HG02981 (cell line): ENCODE data around the gene PDE4B.
A peak's percentile ranks its signal among the peaks of the same experiment; 100 is the strongest.

Experiments
- ATAC-seq: cut with Tn5 transposase; IDR thresholded peaks from one replicate; pipeline ENCODE4 v1.9.1; 2021; ENCODE audit warnings: mild to moderate bottlenecking, moderate library complexity; ENCODE audit not compliant: unreplicated experiment

Gene PDE4B

GRCh38 chr1:66275601-66276023 is 482.9 kb downstream of the PDE4B start:
- no peak for ATAC-seq

DNA sequence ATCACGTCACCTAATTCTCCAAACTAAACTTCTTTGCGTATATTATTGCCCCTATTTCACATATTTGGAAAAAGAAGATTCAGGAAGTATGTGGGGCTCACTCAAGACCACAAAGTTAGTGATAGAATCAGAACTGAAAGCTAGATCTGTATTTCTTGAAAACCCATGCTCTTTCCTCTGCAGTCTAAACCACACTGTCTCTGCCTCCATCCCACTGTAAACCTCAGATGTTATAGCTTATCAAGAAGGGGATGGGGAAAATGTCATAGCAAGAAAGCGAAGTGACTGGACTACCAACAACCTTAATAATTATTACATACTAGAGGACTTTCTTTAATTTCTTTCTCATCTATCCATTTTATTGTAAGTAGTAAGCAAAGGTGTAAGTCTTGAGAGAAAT is 483.5 kb downstream of the PDE4B start:
- ATAC-seq: peak; percentile 78

- ATAC-seq: no peak
Measured at GRCh38 chr1:66278260-66279021, 485.7 kb downstream of the PDE4B start.

GRCh38 chr1:66281808-66282207 is 489.1 kb downstream of the PDE4B start:
- ATAC-seq: no peak

GRCh38 chr1:66282343-66282852 is 489.7 kb downstream of the PDE4B start:
- ATAC-seq: peak; percentile 85

GRCh38 chr1:66282891-66283621 is 490.4 kb downstream of the PDE4B start:
- no peak for ATAC-seq

DNA sequence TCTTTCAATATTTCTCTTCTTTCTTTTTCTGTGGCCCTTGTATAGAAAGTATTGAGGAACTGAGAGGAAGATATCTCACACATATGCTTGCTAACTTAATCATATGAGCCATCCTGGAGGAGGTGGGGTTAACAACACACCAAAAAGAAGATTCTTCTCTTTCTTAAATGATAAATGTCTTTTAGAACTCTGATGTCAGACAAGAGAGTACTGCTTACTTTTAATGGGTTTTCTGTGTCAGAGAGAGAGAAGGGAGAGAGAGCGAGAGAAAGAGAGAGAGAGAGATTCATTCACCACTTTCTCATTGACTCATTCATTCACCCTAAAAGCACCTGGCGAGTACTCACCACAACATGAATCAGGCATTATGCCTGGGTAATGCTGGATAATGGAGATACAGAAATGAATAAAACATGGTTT is 490.9 kb downstream of the PDE4B start:
- ATAC-seq: peak; percentile 56

- no peak for ATAC-seq
Measured at GRCh38 chr1:66284746-66285145, 492.1 kb downstream of the PDE4B start.

DNA sequence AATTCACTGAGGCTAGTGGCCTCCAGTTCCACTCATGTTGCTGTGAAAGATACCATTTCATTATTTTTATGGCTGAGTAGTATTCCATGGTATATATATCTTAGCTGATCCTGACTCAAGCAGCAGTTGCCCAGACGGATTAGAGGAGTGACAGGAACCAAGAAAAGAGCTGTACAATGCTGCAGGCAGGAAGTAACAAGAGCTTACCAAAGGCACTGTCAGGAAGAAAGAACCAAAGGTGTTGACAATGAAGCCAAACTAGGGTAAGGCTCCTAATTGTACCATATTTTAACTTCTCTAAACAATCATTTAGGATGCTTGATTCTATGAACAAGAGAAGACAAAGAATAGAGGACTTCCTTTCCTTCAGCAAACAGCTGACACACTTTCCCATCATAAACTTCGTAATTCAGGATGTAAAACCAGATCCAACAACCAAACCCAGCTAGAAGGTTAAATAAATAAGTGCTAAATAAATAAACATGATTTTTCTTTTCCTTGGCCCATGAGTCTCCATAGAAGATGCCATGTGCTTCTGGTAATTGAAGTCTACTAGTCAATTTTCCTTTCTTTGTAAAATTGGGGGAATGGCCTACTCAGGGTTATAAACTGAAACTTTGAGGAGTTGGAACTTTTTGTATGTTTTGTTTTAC is 493.0 kb downstream of the PDE4B start:
- ATAC-seq: no peak

DNA sequence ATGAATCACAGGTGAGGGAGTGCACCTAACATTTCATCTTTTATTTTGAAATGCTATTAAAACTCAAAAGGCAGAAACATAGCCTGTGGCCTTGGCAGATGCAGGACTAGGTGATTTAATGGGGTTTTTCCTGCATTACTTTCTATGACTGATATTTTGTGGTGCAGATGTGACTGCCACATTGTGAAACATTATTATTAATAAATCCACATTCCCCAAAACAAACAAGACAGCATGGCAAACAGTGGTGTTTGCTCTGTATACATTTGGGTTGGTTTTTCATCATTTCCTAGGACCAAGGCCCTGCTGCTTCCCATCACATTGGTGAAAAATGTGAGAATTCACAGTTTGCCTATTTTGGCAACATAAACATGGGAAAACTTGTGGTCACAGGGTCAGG is 493.6 kb downstream of the PDE4B start:
- no peak for ATAC-seq

- no peak for ATAC-seq
Measured at GRCh38 chr1:66288048-66288447, 495.4 kb downstream of the PDE4B start.

DNA sequence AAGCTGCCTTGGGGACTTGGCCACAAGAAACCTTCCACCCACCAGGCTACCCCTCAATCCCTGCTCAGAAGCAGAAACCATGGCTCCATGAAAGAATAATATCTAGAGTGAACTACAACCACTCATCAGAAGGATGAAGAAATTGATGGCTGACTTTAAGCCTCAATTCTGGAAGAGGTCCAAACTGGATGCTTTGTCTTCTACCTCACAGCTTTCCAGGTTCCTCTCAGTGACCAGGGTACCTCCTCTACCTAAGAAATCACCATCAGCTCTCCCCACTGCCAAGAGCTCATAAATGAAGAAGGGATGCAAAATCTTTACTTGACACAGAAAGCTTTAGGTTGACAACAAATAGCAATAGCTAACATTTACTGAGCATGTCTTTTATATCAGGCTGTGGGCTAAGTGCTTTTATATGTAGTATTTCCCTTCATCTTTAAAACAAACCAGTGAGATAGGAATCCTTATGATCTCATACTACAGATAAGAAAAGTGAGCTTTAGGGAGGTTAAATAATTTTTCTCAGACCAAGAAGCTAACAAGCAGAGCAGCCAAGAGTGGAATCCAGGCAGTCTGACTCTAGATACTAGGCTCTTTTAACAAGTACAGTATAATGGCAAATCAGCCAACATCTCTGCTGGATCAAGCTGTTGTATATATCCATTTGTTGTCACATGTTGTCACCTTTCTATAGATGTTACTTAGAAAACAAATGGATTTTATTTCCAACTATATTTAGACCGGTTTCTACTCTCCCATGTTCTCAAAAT is 498.3 kb downstream of the PDE4B start:
- ATAC-seq: no peak

GRCh38 chr1:66291531-66291864 is 498.8 kb downstream of the PDE4B start:
- no peak for ATAC-seq

DNA sequence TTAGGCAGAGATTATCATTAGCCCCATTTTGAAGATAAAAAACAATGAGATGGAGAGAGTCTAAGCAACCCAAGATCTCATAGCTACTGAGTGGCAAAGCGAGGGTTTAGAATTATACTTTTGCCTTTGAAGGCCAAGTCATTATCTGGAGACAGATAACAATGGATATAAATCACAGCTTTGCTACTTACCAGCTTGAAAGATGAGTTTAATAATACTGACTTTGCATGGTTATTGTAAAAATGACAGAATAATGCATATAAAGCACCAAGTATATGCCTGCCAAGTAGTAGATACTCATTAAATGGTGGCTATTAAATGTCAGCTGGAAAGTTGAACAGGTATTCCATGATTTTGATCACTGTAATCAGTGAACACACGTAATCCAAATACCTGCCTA is 499.6 kb downstream of the PDE4B start:
- no peak for ATAC-seq

DNA sequence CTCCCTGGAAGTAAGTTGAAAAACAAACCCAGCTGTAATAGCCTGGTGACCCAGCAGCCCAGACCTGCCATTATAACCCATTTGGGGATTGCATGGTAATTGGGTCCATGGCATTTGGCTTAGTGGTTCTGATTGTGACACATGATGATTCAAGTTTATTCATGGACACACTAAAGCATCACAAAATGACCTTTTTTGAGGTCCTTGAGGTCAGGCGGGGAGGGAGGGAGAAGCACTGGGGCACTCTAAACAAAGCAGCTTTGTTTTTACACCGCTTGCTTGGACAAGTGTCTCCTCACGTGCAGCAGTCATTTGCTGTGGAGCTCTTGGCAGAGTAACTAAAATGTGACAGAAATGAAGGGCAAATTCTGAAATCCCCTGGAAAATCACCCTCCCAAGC is 500.2 kb downstream of the PDE4B start:
- no peak for ATAC-seq

DNA sequence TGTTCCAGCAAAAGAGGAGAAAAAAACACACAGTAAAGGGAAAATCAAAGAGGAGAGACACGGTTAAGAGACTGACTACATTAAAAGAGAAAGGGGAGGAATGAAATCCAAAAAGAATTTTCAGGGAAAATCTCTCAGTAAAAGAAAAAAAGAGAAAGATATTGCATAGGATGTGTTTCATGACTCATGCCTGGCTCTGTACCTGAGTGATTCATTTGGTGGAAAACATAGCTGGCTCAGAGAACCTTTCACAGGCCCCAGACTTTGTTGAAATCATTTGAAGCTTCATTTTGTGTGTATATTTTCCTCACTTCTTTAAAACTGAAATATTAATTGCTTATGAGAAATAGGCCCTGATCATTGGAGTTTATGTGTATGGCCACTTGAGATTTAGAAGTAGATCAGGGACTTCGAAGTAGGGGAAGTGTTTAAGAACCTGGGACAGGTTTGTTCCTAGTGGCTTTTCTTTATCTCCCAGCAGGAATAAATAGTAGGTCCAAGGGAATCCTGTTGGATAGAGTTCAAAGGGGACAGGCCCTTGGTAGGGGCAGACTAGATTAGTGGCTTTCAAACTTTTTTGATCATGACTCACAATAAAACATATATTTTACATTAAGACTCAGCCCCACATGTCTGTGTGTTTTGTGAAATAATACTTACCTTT is 502.1 kb downstream of the PDE4B start:
- no peak for ATAC-seq

DNA sequence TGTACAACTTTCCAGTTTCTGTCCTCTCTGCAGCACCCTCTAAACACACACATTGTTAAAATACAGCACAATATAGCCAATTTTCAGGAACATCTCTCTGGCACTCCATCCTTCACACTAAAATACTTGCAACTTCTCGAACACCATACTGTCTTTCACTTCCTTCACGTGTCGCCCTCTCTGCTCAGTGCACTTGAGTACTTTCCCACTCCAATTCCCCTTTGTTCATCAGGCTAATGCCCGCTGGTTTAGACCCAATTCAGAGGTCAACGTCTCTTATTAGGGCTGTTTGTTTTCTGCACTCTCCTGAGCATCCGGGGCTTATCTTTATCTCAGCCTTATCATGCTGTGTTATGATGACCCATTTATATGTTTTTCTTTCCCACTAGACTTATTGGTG is 503.1 kb downstream of the PDE4B start:
- no peak for ATAC-seq

- ATAC-seq: no peak
Measured at GRCh38 chr1:66296370-66296769, 503.7 kb downstream of the PDE4B start.

GRCh38 chr1:66296951-66297350 is 504.3 kb downstream of the PDE4B start:
- ATAC-seq: no peak

DNA sequence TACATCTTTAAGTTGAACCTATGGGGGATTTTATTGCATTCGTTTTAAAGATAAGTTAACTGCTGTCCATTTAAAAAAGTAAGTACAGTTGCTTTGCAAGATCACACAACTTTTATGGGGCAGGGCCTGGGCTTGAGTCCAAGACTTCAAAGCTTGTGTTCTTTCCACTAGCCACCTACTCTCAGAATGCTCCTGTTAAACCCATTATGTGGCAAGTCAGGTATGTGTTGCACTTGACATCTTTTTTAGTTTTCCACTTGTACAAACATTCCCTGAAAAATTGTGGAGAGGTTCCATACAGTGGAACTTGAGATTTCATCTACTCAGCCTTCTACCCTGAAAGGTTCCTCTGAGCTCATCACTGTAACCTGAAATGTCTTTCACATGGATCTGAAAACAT is 505.8 kb downstream of the PDE4B start:
- no peak for ATAC-seq
